ENCODE results near the gene ATP8B3.
A peak's percentile ranks its signal among the peaks of the same experiment; 100 is the strongest.

The ATP8B3 gene

DNA sequence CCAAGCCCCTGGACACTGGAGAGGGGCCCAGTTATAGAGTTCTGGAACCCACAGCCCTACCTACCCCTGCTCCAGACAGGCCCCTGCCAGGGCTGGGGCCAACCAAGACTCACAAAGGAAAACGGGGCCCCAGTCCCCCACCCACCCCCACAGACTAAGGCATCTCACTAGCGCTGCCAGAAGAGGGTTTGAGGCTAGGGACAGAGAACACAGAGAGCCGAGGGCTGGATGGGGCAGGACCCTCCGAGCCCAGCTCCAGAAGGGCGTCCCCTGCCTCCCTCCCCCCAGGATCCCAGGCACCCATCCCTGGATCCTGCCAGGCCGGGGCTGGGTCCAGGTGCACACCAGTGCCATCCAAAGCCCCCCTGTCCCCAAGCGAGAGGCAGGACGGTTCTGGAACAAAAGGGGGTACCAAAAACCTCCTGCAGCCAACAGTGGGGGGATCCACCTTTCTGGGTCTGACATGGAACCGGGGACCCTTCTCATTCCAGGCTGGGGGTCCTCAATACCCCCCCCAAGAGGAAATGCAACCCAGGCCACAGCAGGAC, 40.6 kb upstream of the ATP8B3 start:
- Histone ChIP-seq H2AK5ac (ENCODE audit: low read length) (no peak overlapping the region), H3K27ac (ENCODE audit: low read depth, low read length) (no peak overlapping the region), H3K4me1 (ENCODE audit: control insufficient read depth, low read depth, low read length) (peaks cover 8% of the 10 kb centered on the region), H2BK120ac (ENCODE audit: low read depth, low read length) (no peak overlapping the region), H4K5ac (ENCODE audit: low read length) (no peak overlapping the region), H3K4me2 (ENCODE audit: low read length) (no peak overlapping the region), H3K18ac (ENCODE audit: low read length) (no peak overlapping the region), H3K27me3 (ENCODE audit: insufficient read depth, low read length, poor library complexity) (no peaks in the 10 kb centered on the region), H3K79me2 (ENCODE audit: control insufficient read depth, insufficient read depth, low read length) (peaks cover 21% of the 10 kb centered on the region), H2BK5ac (ENCODE audit: low read length) (no peak overlapping the region), H3K4me3 (ENCODE audit: low read length) (no peak overlapping the region), H3K36me3 (ENCODE audit: control insufficient read depth, insufficient read depth, low read length) (no peaks in the 10 kb centered on the region), H4K8ac (ENCODE audit: low read depth, low read length) (no peak overlapping the region), H3K23ac (ENCODE audit: low read length) (no peak overlapping the region), H2BK15ac (replicated peaks; ENCODE audit: low read depth) (no peak overlapping the region), H3K56ac (ENCODE audit: low read length) (peak overlapping the region; percentile 37), H3K4ac (ENCODE audit: low read depth, low read length) (no peak overlapping the region), H3K79me1 (ENCODE audit: low read length) (peaks cover 9% of the 10 kb centered on the region), H3K9ac (ENCODE audit: low read length) (no peak overlapping the region)
- WGBS (ENCODE audit: extremely low coverage, insufficient coverage, low lambda C conversion rate), result no CpG with 5 or more reads among the region's 9 CpGs
- no peak for DNase-seq

DNA sequence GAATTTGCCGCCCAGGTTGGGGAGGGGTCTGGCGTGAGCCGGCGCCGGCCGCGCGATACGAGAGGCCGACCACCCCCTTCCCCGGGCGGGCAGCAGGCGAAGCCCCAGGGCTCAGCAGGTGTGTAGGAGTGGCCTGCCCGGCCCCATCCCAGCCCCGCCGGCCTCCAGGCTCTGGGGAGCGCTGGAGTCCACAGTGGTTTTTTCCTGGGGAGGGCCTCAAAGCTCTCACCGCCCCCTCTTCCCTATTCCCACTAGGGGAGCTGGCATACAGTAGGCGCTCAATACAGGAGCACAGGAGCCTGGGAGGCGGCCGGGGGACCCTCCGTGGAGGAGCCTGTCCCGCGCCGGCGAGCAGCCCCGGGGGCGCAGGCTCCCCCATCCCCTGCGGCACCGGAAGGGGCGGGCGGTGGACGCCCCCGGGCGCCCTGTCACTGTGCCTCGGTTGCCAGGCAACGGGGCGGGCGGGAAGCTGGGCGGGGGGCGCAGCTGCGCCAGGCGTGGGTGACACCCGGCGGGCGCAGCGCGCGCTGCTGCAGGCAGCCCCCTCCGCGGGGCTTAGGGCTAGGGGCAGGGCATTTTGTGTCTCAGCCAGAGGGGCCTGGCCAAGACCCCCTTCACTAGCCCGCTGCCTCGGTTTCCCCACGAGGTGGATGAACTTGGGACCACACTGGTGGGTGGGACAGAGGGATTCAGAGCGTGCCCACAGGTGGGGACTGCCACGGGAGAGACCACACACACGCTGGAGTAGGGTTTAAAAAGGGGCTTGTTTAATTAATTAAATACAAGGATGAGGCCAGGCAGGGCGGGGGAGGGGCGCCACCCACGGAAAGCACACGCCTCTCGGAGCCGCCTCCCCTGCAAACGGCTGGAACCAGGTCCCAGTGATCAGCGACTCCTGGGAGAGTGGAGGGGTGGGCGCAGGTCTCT, 39.8 kb upstream of the ATP8B3 start:
- Histone ChIP-seq H2AK5ac (ENCODE audit: low read length) (no peak overlapping the region), H3K4me2 (ENCODE audit: low read length) (no peak overlapping the region), H3K36me3 (ENCODE audit: control insufficient read depth, insufficient read depth, low read length) (no peaks in the 10 kb centered on the region), H3K56ac (ENCODE audit: low read length) (no peak overlapping the region), H3K23ac (ENCODE audit: low read length) (no peak overlapping the region), H3K4me3 (ENCODE audit: low read length) (no peak overlapping the region), H2BK15ac (replicated peaks; ENCODE audit: low read depth) (no peak overlapping the region), H3K27me3 (ENCODE audit: insufficient read depth, low read length, poor library complexity) (no peaks in the 10 kb centered on the region), H3K4ac (ENCODE audit: low read depth, low read length) (no peak overlapping the region), H2BK5ac (ENCODE audit: low read length) (no peak overlapping the region), H4K5ac (ENCODE audit: low read length) (no peak overlapping the region), H3K79me2 (ENCODE audit: control insufficient read depth, insufficient read depth, low read length) (peaks cover 25% of the 10 kb centered on the region), H3K4me1 (ENCODE audit: control insufficient read depth, low read depth, low read length) (peaks cover 10% of the 10 kb centered on the region), H2BK120ac (ENCODE audit: low read depth, low read length) (no peak overlapping the region), H3K18ac (ENCODE audit: low read length) (no peak overlapping the region), H3K79me1 (ENCODE audit: low read length) (peaks cover 13% of the 10 kb centered on the region), H3K9ac (ENCODE audit: low read length) (no peak overlapping the region), H3K27ac (ENCODE audit: low read depth, low read length) (no peak overlapping the region), H4K8ac (ENCODE audit: low read depth, low read length) (no peak overlapping the region)
- no CpG with 5 or more reads among the region's 66 CpGs for WGBS (ENCODE audit: extremely low coverage, insufficient coverage, low lambda C conversion rate)
- DNase-seq, result no peak

DNA sequence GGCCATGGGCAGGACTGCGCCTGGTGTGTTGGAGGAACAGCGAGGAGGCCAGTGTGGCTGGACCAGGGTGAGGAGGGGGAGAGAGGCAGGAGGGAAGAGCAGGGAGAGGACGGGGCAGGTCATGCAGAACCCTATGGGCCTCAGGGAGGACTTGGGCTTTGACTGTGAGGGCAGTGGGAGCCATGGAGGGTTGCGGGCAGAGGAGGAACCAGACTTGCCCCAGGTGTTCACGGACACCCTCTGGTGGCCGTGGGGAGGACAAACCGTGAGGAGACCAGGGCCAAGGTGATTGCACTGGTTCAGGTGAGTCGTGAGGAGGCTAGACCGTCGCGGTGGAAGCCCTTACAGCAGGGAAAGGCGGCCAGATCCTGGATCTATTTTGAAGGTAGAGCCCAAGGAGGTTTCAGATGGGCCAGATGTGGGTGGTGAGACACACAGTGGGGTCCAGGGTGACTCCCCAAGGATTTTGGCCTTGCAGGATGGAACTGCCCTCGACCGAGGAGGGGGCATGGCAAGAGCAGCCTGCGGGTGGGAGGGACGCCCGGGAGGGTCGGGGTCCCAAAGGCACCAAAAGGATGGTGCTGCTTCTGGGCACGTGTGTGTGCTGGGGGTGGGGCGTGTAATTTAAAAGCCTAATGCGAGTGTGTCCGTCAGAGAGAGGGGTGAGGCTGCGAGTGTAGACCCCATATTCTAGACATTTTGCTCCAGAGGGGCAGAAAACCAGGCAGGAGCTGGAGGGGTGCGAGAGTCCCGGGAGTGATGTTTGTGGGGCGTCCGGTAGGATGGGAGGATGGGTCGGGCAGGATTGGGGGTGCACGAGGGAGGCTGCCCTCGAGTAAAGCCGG, 39.0 kb upstream of the ATP8B3 start:
- H4K5ac ChIP-seq (ENCODE audit: low read length), result no peak overlapping the region
- H2BK120ac ChIP-seq (ENCODE audit: low read depth, low read length), result no peak overlapping the region
- no peak overlapping the region for H3K23ac ChIP-seq (ENCODE audit: low read length)
- peaks cover 17% of the 10 kb centered on the region for H3K79me1 ChIP-seq (ENCODE audit: low read length)
- no peak overlapping the region for H2AK5ac ChIP-seq (ENCODE audit: low read length)
- no peak overlapping the region for H3K27ac ChIP-seq (ENCODE audit: low read depth, low read length)
- H3K4me1 ChIP-seq (ENCODE audit: control insufficient read depth, low read depth, low read length), result peaks cover 6% of the 10 kb centered on the region
- H3K4me3 ChIP-seq (ENCODE audit: low read length), result no peak overlapping the region
- H3K4ac ChIP-seq (ENCODE audit: low read depth, low read length), result no peak overlapping the region
- H3K18ac ChIP-seq (ENCODE audit: low read length), result no peak overlapping the region
- no peaks in the 10 kb centered on the region for H3K27me3 ChIP-seq (ENCODE audit: insufficient read depth, low read length, poor library complexity)
- WGBS (ENCODE audit: extremely low coverage, insufficient coverage, low lambda C conversion rate), result no CpG with 5 or more reads among the region's 31 CpGs
- DNase-seq, result peak; percentile 44
- H3K9ac ChIP-seq (ENCODE audit: low read length), result no peak overlapping the region
- H2BK5ac ChIP-seq (ENCODE audit: low read length), result no peak overlapping the region
- no peak overlapping the region for H3K56ac ChIP-seq (ENCODE audit: low read length)
- H3K36me3 ChIP-seq (ENCODE audit: control insufficient read depth, insufficient read depth, low read length), result no peaks in the 10 kb centered on the region
- H2BK15ac ChIP-seq (replicated peaks; ENCODE audit: low read depth), result no peak overlapping the region
- peaks cover 27% of the 10 kb centered on the region for H3K79me2 ChIP-seq (ENCODE audit: control insufficient read depth, insufficient read depth, low read length)
- no peak overlapping the region for H3K4me2 ChIP-seq (ENCODE audit: low read length)
- no peak overlapping the region for H4K8ac ChIP-seq (ENCODE audit: low read depth, low read length)

DNA sequence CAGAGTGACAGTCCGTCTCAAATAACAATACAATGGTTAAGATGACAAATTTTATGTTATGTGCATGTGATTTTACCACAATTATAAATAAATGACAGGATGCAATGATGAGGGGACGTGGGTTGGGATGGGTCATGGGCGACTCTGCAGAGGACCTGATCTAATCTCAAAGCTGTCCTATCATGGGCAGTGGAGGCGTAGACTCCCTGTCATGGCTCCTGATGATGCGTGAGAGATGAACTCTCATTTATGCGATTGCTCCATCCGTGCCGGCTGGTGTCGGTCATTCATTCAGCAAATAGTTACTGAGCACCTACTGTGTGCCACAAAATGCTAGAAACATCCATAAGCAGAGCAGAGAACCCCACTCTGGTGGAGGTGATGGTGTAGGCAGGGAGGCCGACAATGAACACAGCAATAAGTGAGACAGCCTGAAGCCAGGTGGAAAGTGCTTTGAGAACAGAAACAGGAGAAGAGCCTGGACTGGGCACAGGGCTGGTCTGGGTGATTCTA, 37.9 kb upstream of the ATP8B3 start:
- H2BK5ac ChIP-seq (ENCODE audit: low read length), result no peak overlapping the region
- no peak overlapping the region for H3K4me3 ChIP-seq (ENCODE audit: low read length)
- H2BK120ac ChIP-seq (ENCODE audit: low read depth, low read length), result no peak overlapping the region
- H3K36me3 ChIP-seq (ENCODE audit: control insufficient read depth, insufficient read depth, low read length), result no peaks in the 10 kb centered on the region
- H4K8ac ChIP-seq (ENCODE audit: low read depth, low read length), result no peak overlapping the region
- H3K9ac ChIP-seq (ENCODE audit: low read length), result no peak overlapping the region
- peaks cover 35% of the 10 kb centered on the region for H3K79me2 ChIP-seq (ENCODE audit: control insufficient read depth, insufficient read depth, low read length)
- no peak overlapping the region for H2AK5ac ChIP-seq (ENCODE audit: low read length)
- peaks cover 17% of the 10 kb centered on the region for H3K79me1 ChIP-seq (ENCODE audit: low read length)
- H3K27me3 ChIP-seq (ENCODE audit: insufficient read depth, low read length, poor library complexity), result no peaks in the 10 kb centered on the region
- H3K56ac ChIP-seq (ENCODE audit: low read length), result no peak overlapping the region
- WGBS (ENCODE audit: extremely low coverage, insufficient coverage, low lambda C conversion rate), result no CpG with 5 or more reads among the region's 10 CpGs
- H3K18ac ChIP-seq (ENCODE audit: low read length), result no peak overlapping the region
- H4K5ac ChIP-seq (ENCODE audit: low read length), result no peak overlapping the region
- no peak overlapping the region for H2BK15ac ChIP-seq (replicated peaks; ENCODE audit: low read depth)
- H3K4me2 ChIP-seq (ENCODE audit: low read length), result no peak overlapping the region
- H3K27ac ChIP-seq (ENCODE audit: low read depth, low read length), result no peak overlapping the region
- no peak for DNase-seq
- no peak overlapping the region for H3K4ac ChIP-seq (ENCODE audit: low read depth, low read length)
- H3K23ac ChIP-seq (ENCODE audit: low read length), result no peak overlapping the region
- H3K4me1 ChIP-seq (ENCODE audit: control insufficient read depth, low read depth, low read length), result peaks cover 4% of the 10 kb centered on the region

DNA sequence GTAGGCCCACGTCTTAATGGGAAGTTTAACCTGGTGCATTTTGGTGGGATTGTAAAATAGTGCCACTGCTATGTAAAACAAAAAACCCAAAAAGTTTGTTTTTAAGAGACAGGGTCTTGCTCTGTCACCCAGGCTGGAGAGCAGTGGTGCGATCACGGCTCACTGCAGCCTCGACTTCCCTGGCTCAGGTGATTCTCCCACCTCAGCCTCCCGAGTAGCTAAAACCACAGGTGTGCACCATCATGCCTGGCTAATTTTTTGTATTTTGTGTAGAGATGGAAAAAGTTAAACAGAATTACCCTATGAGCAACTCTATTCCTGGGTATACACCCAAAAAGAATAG, 37.0 kb upstream of the ATP8B3 start:
- Histone ChIP-seq H3K56ac (ENCODE audit: low read length) (no peak overlapping the region), H3K23ac (ENCODE audit: low read length) (no peak overlapping the region), H4K8ac (ENCODE audit: low read depth, low read length) (no peak overlapping the region), H3K4me2 (ENCODE audit: low read length) (no peak overlapping the region), H3K79me2 (ENCODE audit: control insufficient read depth, insufficient read depth, low read length) (peaks cover 39% of the 10 kb centered on the region), H3K27me3 (ENCODE audit: insufficient read depth, low read length, poor library complexity) (no peaks in the 10 kb centered on the region), H4K5ac (ENCODE audit: low read length) (no peak overlapping the region), H3K9ac (ENCODE audit: low read length) (no peak overlapping the region), H2BK120ac (ENCODE audit: low read depth, low read length) (no peak overlapping the region), H3K4me1 (ENCODE audit: control insufficient read depth, low read depth, low read length) (peaks cover 4% of the 10 kb centered on the region), H3K79me1 (ENCODE audit: low read length) (peaks cover 23% of the 10 kb centered on the region), H2BK5ac (ENCODE audit: low read length) (no peak overlapping the region), H3K4ac (ENCODE audit: low read depth, low read length) (no peak overlapping the region), H2AK5ac (ENCODE audit: low read length) (no peak overlapping the region), H3K27ac (ENCODE audit: low read depth, low read length) (no peak overlapping the region), H3K36me3 (ENCODE audit: control insufficient read depth, insufficient read depth, low read length) (no peaks in the 10 kb centered on the region), H3K18ac (ENCODE audit: low read length) (no peak overlapping the region), H3K4me3 (ENCODE audit: low read length) (no peak overlapping the region), H2BK15ac (replicated peaks; ENCODE audit: low read depth) (no peak overlapping the region)
- DNase-seq, result no peak
- no CpG with 5 or more reads among the region's 5 CpGs for whole genome bisulfite sequencing (ENCODE audit: extremely low coverage, insufficient coverage, low lambda C conversion rate)
